DMS114 treated with DMSO at 0.1 percent for 48 hours (cell line): ENCODE data around the gene ZNF850.
"Not testable (repeated sequence)": the region's sequence is repeated elsewhere in the genome, so short reads cannot be mapped to it uniquely, and the experiment has no call there.

Experiments used
- DNase-seq: peaks from one replicate; lab custom pipeline; 2025; ENCODE audit not compliant: unreplicated experiment; lab: John Stamatoyannopoulos, UW

ZNF850 gene

GRCh38 chr19:36772311-36773222 lies at the start of gene ZNF850:
TSS of gene ZNF850 (minus strand) at chr19:36772807. CDS start at chr19:36762606, 10,201 bp downstream.
- peak; percentile 94 for DNase-seq

GRCh38 chr19:36821758-36822157 lies 49.2 kb upstream of the ZNF850 start:
- no peak for DNase-seq

DNA sequence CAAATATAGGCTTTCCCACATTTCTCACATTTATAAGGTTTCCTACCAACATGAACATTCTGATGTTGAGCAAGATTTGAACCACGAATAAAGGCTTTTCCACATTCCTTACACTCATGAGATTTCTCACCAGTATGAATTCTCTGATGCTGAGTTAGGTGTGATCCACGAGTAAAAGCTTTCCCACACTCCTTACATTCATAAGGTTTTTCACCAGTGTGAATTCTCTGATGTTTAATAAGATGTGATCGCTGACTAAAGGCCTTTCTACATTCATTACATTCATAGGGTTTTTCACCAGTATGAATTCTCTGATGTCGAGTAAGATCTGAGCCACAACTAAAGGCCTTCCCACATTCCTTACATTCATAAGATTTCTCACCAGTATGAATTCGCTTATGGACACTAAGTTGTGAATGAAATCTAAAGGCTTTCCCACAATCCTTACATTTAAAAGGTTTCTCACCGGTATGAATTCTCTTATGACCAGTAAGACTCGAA lies 46.6 kb upstream of the ZNF850 start:
- DNase-seq: no peak

GRCh38 chr19:36807029-36807428 lies 34.4 kb upstream of the ZNF850 start:
- no peak for DNase-seq

DNA sequence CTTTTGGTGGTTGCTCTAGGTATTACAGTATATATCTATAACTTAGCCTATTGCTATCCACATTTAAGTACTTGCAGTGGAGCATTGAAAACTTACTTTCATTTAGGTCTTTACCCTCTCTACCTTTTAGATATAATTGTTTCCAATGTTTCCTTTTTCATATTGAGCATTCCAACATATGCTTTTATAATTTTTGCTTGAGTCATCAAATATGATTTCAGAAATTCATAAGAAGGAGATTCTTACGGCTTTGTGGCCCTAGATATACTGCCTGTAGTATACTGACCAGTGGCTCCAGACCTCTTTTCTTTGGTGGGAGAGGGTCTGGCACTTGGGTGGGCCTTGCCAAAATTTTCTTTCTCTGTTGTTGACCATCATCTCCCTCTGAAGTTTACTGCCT lies 32.8 kb upstream of the ZNF850 start:
- DNase-seq: no peak

- DNase-seq: no peak
Observed at GRCh38 chr19:36797786-36798108, 25.1 kb upstream of the ZNF850 start.

DNA sequence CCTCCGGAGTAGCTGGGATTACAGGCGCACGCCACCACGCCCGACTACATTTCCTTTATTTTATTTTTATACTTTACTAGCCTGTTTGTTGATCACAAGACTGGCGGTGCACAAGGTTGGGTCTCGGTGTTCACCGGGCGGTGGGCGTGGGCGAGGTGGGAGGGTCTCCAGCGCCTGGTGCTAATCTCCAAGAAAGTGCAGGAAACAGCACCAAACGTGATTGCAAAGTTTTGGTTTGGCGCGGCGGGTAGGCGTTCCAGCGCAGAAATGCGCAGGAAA lies 24.0 kb upstream of the ZNF850 start:
- DNase-seq: no peak

GRCh38 chr19:36791420-36792141 lies 19.0 kb upstream of the ZNF850 start:
- DNase-seq: not testable (repeated sequence)

GRCh38 chr19:36775768-36776167 lies 3.2 kb upstream of the ZNF850 start:
- DNase-seq: no peak

GRCh38 chr19:36773223-36773579 lies 594 bp upstream of the ZNF850 start:
- no peak for DNase-seq

GRCh38 chr19:36771261-36772231 lies 1.1 kb downstream of the ZNF850 start:
- DNase-seq: peak; percentile 84

DNA sequence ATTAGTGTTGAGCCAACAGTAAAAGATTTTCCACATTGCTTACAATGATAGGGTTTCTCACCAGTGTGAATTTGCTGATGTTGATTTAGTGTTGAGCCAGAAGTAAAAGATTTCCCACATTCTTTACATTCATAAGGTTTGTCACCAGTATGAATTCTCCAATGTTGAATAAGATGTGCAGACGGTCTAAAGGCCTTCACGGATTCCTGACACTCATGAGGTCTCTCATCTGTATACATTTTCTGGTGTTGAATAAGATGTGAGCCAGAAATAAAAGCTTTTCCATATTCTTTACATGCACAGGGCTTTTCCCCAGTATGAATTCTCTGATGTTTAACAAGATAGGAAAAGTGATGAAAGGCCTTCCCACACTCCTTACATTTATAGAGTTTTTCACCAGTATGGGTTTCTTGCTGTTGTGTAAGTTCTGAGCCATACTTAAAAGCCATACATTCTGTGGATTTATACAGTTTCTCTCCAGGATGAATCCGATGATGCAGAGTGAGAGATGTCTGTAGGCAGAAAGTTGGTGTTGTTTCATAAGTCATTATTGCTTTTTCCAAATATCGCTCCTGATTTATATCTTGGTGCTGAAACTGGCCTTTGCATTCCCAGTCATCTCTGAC lies 22.4 kb downstream of the ZNF850 start:
- DNase-seq: no peak

DNA sequence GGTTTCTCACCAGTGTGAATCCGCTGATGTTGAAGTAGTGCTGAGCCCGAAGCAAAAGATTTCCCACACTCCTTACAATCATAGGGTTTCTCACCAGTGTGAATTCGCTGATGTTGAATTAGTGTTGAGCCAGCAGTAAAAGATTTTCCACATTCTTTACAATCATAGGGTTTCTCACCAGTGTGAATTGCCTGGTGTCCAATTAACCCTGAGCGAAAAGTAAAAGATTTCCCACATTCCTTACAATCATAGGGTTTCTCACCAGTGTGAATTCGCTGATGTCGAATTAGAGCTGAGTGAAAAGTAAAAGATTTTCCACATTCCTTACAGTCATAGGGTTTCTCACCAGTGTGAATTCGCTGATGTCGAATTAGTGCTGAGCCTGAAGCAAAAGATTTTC lies 23.0 kb downstream of the ZNF850 start:
- DNase-seq: not testable (repeated sequence)

GRCh38 chr19:36748431-36749275 lies 24.0 kb downstream of the ZNF850 start:
- no peak for DNase-seq

DNA sequence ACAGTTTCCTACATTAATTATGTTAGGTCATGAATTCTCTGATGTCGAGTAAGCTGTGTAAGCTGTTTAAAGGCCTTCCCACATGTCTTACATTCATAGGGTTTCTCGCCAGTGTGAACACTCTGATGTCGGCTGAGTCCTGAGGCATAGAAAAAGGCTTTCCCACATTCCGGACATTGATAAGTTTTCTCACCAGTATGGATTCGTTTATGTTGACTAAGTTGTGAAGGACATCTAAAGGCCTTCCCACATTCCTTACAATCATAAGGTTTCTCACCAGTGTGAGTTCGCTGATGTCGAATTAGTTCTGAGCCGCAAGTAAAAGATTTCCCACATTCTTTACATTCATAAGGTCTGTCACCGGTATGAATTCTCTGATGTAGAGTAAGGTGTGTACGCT lies 24.9 kb downstream of the ZNF850 start:
- DNase-seq: no peak

DNA sequence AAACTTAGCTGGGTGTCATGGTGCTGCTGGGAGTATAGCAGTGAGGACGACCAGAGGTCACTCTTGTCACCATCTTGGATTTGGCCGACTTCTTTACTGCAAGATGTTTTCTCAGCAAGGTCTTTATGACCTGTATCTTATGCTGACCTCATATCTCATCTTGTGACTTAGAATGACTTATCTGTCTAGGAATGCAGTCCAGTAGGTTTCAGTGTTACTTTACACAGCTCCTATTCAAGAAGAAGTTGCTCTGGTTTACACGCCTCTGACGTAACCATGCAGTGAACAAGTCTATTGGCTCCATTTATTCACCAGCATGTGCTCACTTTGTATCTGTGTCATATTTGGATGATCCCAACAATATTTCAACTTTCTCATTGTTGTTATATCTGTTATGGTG lies 26.7 kb downstream of the ZNF850 start:
- DNase-seq: no peak

DNA sequence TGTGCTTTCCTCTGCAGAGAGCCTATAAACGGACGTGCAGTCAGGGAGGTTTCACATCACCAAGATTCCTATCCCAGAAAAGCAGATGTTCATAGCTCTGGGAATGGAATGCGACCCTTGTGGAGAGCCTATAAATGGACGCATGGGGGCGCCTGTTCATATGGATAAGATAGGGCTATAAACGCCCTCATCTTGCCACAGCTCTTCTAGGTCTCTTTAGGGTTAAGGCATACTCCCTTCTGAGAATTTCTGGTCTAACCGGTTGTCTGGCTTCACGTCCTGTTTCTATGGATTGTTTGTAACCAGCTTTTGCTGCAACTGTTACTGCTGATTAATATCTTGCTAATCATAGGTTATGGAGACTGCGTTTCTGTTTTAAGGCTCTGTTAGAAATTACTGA lies 36.4 kb downstream of the ZNF850 start:
- not testable (repeated sequence) for DNase-seq

DNA sequence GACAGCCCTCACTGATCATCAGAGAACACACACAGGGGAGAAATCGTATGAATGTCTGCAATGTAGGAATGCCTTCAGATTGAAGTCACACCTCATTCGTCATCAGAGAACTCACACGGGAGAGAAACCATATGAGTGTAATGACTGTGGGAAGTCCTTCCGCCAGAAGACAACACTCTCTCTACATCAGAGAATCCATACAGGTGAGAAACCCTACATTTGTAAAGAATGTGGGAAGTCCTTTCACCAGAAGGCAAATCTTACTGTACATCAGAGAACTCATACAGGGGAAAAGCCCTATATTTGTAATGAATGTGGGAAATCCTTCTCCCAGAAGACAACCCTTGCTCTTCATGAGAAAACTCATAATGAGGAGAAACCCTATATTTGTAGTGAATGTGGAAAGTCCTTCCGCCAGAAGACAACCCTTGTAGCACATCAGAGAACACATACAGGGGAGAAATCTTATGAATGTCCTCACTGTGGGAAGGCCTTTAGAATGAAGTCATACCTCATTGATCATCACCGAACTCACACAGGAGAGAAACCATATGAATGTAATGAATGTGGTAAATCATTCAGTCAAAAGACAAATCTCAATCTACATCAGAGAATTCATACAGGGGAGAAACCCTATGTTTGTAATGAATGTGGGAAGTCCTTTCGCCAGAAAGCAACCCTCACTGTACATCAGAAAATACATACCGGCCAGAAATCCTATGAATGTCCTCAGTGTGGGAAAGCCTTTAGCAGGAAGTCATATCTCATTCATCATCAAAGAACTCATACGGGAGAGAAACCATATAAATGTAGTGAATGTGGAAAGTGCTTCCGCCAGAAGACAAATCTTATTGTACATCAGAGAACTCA lies 52.7 kb downstream of the ZNF850 start:
- DNase-seq: no peak

- no peak for DNase-seq
Observed at GRCh38 chr19:36709423-36709822, 63.2 kb downstream of the ZNF850 start.
